Measurements from ENCODE around the gene ANXA11.

ANXA11 gene

DNA sequence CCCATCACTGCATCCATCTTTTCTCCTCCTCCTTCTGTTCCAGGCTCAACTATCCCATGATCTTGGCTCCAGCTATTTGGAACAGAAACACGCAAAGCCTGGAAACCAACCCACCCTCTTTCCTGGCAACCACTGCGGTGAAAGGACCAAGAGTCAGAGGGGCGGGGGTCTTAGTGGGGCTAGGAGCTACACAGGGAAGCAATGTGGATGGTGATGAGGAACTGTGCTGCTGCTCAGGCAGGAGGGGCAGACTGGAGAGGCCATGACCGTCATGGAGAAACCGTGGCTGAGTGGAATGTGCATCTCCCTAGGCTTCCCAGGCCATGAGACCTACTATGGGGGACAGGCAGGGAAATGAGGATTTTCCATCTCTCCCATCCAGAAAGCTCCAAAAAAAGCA lies 47.2 kb downstream of the ANXA11 start:
- H3K36me3 ChIP-seq (ENCODE audit: control insufficient read depth, insufficient read depth, low read length): no peaks in the 10 kb centered on the region
- no peaks in the 10 kb centered on the region for H3K79me2 ChIP-seq
- TF ChIP-seq, protein P1, sequence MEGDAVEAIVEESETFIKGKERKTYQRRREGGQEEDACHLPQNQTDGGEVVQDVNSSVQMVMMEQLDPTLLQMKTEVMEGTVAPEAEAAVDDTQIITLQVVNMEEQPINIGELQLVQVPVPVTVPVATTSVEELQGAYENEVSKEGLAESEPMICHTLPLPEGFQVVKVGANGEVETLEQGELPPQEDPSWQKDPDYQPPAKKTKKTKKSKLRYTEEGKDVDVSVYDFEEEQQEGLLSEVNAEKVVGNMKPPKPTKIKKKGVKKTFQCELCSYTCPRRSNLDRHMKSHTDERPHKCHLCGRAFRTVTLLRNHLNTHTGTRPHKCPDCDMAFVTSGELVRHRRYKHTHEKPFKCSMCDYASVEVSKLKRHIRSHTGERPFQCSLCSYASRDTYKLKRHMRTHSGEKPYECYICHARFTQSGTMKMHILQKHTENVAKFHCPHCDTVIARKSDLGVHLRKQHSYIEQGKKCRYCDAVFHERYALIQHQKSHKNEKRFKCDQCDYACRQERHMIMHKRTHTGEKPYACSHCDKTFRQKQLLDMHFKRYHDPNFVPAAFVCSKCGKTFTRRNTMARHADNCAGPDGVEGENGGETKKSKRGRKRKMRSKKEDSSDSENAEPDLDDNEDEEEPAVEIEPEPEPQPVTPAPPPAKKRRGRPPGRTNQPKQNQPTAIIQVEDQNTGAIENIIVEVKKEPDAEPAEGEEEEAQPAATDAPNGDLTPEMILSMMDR (IDR thresholded peaks at IDR 0.05): no peak
- H3K9ac ChIP-seq: no peak overlapping the region
- H3K27ac ChIP-seq: no peak overlapping the region
- no peak overlapping the region for H2AFZ ChIP-seq
- H3K4me3 ChIP-seq (ENCODE audit: low read depth, low read length): no peak overlapping the region
- no peaks in the 10 kb centered on the region for H3K9me3 ChIP-seq (ENCODE audit: control insufficient read depth, low read length)
- no peaks in the 10 kb centered on the region for H3K4me1 ChIP-seq
- H3K27me3 ChIP-seq (ENCODE audit: control insufficient read depth, insufficient read depth, low read length): no peaks in the 10 kb centered on the region
- H3K4me2 ChIP-seq (ENCODE audit: low read length): no peak overlapping the region

DNA sequence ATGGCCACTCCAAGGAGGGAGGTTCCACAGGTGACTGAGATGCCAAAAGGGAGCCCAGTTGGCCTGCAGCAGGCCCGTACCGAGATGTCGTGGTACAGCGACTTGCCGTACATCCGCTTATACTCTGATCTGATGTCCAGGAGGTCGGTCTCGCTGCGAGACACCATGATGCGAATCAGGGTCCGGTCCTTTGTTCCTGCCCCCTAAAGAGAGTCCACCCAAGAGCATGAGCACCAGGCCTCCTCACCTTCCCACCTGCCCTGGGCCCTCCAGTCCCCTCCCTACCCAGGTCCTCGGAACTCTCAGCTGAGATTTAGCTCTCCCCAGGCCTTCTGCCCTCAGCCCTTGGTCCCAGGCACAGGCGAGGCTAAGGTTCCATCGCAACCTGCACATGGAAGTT lies 47.8 kb downstream of the ANXA11 start:
- TF ChIP-seq, protein P1 (IDR thresholded peaks at IDR 0.05): no peak
- H3K79me2 ChIP-seq: no peaks in the 10 kb centered on the region
- H3K4me3 ChIP-seq (ENCODE audit: low read depth, low read length): no peak overlapping the region
- H2AFZ ChIP-seq: no peak overlapping the region
- H3K36me3 ChIP-seq (ENCODE audit: control insufficient read depth, insufficient read depth, low read length): no peaks in the 10 kb centered on the region
- no peaks in the 10 kb centered on the region for H3K9me3 ChIP-seq (ENCODE audit: control insufficient read depth, low read length)
- no peaks in the 10 kb centered on the region for H3K4me1 ChIP-seq
- H3K27me3 ChIP-seq (ENCODE audit: control insufficient read depth, insufficient read depth, low read length): no peaks in the 10 kb centered on the region
- H3K27ac ChIP-seq: no peak overlapping the region
- no peak overlapping the region for H3K9ac ChIP-seq
- no peak overlapping the region for H3K4me2 ChIP-seq (ENCODE audit: low read length)

DNA sequence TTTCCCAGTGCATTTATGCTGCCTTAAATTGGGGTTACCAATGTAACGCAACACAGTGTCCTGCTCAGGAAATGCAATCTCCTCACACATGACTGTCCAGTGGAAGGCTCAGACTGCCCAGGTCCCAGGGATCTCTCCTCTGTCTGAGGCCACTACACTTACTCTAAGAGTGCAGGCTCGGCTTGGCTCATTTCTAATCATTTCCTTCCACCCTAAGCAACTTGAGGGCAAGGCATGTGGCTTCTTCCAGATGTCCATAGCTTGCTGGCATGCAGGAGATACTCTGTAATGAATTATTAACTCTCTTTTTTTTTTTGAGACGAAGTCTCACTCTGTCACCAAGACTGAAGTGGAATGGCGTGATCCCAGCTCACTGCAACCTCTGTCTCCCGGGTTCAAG lies 49.1 kb downstream of the ANXA11 start:
- no peaks in the 10 kb centered on the region for H3K79me2 ChIP-seq
- no peaks in the 10 kb centered on the region for H3K4me1 ChIP-seq
- no peak overlapping the region for H3K9ac ChIP-seq

DNA sequence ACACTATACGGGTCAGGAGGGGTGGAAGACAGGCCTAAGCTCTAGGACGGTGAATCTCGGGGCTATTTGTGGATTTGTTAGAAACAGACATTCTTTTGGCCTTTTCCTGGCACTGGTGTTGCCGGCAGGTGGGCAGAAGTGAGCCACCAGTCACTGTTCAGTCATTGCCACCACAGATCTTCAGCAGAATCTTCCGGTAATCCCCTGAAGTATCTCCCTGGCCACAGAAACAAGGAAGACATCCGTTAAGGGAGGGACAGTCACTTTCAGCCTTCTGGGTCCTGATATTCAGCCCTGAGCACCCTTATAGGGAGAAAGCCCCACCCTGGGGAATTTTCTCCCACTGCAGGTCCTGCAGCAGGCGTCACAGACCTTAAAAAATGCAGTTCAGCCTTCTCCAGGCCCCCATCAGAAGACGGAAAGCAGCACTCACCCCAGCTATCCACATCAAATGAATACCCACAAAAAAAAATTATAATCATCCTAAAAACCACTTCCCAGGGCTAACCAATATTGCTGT lies 49.6 kb downstream of the ANXA11 start:
- Histone ChIP-seq H3K27ac (no peak overlapping the region), H3K9ac (no peak overlapping the region), H3K9me3 (ENCODE audit: control insufficient read depth, low read length) (no peaks in the 10 kb centered on the region), H3K4me2 (ENCODE audit: low read length) (no peak overlapping the region), H3K36me3 (ENCODE audit: control insufficient read depth, insufficient read depth, low read length) (no peaks in the 10 kb centered on the region), H3K4me1 (no peaks in the 10 kb centered on the region), H3K27me3 (ENCODE audit: control insufficient read depth, insufficient read depth, low read length) (no peaks in the 10 kb centered on the region), H3K79me2 (no peaks in the 10 kb centered on the region), H3K4me3 (ENCODE audit: low read depth, low read length) (no peak overlapping the region), H2AFZ (no peak overlapping the region)
- TF ChIP-seq, protein P1 (IDR thresholded peaks at IDR 0.05): no peak

More for the DNA sequence above, 49.1 kb downstream of the ANXA11 start:
- H2AFZ ChIP-seq: no peak overlapping the region
- no peak overlapping the region for H3K4me2 ChIP-seq (ENCODE audit: low read length)
- H3K9me3 ChIP-seq (ENCODE audit: control insufficient read depth, low read length): no peaks in the 10 kb centered on the region
- no peak overlapping the region for H3K4me3 ChIP-seq (ENCODE audit: low read depth, low read length)
- no peaks in the 10 kb centered on the region for H3K27me3 ChIP-seq (ENCODE audit: control insufficient read depth, insufficient read depth, low read length)
- no peak overlapping the region for H3K27ac ChIP-seq
- H3K36me3 ChIP-seq (ENCODE audit: control insufficient read depth, insufficient read depth, low read length): no peaks in the 10 kb centered on the region
- TF ChIP-seq, protein P1 (IDR thresholded peaks at IDR 0.05): no peak

DNA sequence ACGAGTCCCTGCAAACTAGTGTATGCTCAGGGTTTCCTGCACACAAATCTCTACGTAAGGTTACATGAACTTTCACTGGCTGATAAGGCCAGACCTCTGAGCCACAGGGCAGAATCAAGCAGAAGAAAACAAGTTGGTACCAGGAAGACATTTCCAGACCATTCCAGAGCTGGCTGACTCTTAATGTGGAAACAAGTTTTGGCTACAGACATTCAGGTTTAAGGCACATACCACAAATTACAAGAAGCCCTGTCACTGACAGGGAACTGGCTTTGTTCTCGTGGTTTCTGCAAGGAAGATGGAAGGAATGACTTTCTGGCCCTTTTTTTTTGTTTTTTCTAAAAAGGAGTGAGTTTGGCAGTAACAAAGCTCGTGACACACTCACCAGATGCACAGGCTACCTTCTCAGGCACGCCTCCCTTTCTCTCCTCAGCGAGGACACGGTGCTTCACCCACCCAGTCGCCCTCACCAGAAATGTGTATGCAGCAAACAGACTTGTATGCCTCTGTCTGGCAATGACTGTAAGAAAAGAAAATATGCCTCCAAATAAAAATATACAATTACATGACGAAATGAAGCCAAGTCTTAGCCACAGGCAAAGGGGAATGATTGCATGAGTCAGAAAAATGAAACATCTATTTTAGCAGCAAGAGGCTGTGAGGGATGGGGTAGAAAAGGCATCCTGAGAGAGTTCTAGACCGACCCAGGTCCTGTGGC lies 50.2 kb downstream of the ANXA11 start:
- no peak overlapping the region for H2AFZ ChIP-seq
- no peaks in the 10 kb centered on the region for H3K9me3 ChIP-seq (ENCODE audit: control insufficient read depth, low read length)
- no peak overlapping the region for H3K9ac ChIP-seq
- TF ChIP-seq, protein P1 (IDR thresholded peaks at IDR 0.05): no peak
- no peak overlapping the region for H3K4me2 ChIP-seq (ENCODE audit: low read length)
- H3K27ac ChIP-seq: no peak overlapping the region
- no peaks in the 10 kb centered on the region for H3K27me3 ChIP-seq (ENCODE audit: control insufficient read depth, insufficient read depth, low read length)
- H3K36me3 ChIP-seq (ENCODE audit: control insufficient read depth, insufficient read depth, low read length): no peaks in the 10 kb centered on the region
- no peak overlapping the region for H3K4me3 ChIP-seq (ENCODE audit: low read depth, low read length)
- no peaks in the 10 kb centered on the region for H3K4me1 ChIP-seq
- no peaks in the 10 kb centered on the region for H3K79me2 ChIP-seq

Data from parathyroid adenoma (tissue), 2 donors.